ENCODE data around the gene ASCL2.

GRCh38 chr11:2221591-2221990 lies 48.8 kb downstream of the ASCL2 start:
- TF ChIP-seq CTCF (IDR thresholded peaks at IDR 0.05 in 4 of 5, conservative IDR thresholded peaks at IDR 0.05 in 1 of 5) (no peak), POLR2A (IDR thresholded peaks at IDR 0.05) (no peak)

Measured in gastrocnemius medialis (tissue), 4 donors.